HFFc6 (cell line): Measurements from ENCODE around the gene ZBTB17. TPM values are rescaled to one million over a fixed set of nuclear protein-coding genes. Genes with fewer than 3 reads are reported as not detected.

ENCODE experiments used
- DNase-seq: peaks from one replicate; pipeline ENCODE4 v3.0.0-alpha.2; 2018
- H3K27ac Mint-ChIP-seq: 2 replicates; pipeline ENCODE4 v1.8.0; 2020; ENCODE audit warnings: mild to moderate bottlenecking, mixed read lengths
- H3K27me3 Mint-ChIP-seq: 2 replicates; pipeline ENCODE4 v1.8.0; 2021; ENCODE audit warnings: mild to moderate bottlenecking, moderate library complexity, mixed read lengths; ENCODE audit not compliant: insufficient read depth
- H3K36me3 Mint-ChIP-seq: 2 replicates; pipeline ENCODE4 v1.8.0; 2021; ENCODE audit warnings: low read depth, mixed read lengths
- H3K4me1 Mint-ChIP-seq: 2 replicates; pipeline ENCODE4 v1.8.0; 2020; ENCODE audit warnings: low read depth, mixed read lengths
- H3K4me3 Mint-ChIP-seq: 2 replicates; pipeline ENCODE4 v1.8.0; 2020; ENCODE audit warnings: mild to moderate bottlenecking, moderate library complexity, mixed read lengths
- H3K9me3 Mint-ChIP-seq: 2 replicates; pipeline ENCODE4 v1.8.0; 2020; ENCODE audit warnings: mild to moderate bottlenecking, mixed read lengths
- CTCF ChIP-seq: fragments of 200-600 bp; sonication (generic); IDR thresholded peaks from 2 replicates; pipeline ENCODE4 v1.5.0; 2021; ENCODE audit warnings: antibody characterized with exemption, mild to moderate bottlenecking
- total RNA-seq, 6 experiments: library from RNA; stranded (reverse); fragmentation: NEBNext Ultra II Directional; extraction: Animal tissue kit (Norgen Biotek cat#: 25700); gene quantifications; 2 replicates in 1 of 6; 3 replicates in 5 of 6; pipeline ENCODE4 v1.2.3, GENCODE V29; 2021

ZBTB17 gene
- total RNA-seq, 6 experiments from 2014 or later: 22.5 to 25.4 (median 24.1) TPM

DNA sequence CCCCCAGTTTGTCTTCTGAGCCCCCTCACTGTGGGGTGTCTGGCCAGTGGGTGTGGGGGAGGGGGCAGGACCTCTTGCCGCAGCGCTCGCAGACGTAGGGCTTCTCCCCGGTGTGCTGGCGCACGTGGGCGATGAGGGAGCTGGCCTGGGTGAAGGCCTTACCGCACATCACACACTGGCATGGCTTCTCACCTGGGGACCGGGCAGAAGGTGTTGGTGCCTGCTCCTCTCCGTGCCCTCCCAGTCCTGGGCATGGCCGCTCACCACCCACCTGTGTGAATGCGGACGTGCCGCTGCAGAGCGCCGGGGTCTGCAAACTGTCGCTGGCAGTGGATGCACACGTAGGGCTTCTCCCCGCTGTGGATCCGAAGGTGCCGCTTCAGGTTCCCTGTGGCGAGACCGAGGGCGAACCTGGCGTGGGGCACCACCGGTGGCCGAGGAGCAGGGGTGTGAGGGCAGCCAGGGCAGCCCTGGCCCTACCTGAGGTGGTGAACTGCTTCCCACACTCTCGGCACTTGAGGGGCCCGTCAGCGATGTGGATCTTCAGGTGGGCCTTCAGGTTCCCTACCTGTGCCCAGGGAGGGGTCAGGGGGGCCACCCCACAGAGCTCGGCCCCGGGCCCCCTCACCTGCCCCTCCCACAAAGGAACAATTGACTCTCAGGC, 32.4 kb downstream of the ZBTB17 start:
- no peak for DNase-seq
- Mint-ChIP-seq H3K27me3 (peaks cover 7% of the 10 kb centered on the region), H3K4me3 (no peak overlapping the region), H3K27ac (no peak overlapping the region), H3K9me3 (no peaks in the 10 kb centered on the region), H3K4me1 (peaks cover 30% of the 10 kb centered on the region), H3K36me3 (peaks cover 32% of the 10 kb centered on the region; the same call in 1 of the 2 replicates)
- no peak for TF ChIP-seq CTCF

GRCh38 chr1:15942661-15943327, 33.1 kb downstream of the ZBTB17 start:
- Mint-ChIP-seq H3K4me3 (no peak overlapping the region), H3K27me3 (peaks cover 8% of the 10 kb centered on the region), H3K9me3 (no peaks in the 10 kb centered on the region), H3K36me3 (peaks cover 29% of the 10 kb centered on the region), H3K27ac (no peak overlapping the region), H3K4me1 (peaks cover 25% of the 10 kb centered on the region)
- TF ChIP-seq CTCF: no peak
- no peak for DNase-seq

DNA sequence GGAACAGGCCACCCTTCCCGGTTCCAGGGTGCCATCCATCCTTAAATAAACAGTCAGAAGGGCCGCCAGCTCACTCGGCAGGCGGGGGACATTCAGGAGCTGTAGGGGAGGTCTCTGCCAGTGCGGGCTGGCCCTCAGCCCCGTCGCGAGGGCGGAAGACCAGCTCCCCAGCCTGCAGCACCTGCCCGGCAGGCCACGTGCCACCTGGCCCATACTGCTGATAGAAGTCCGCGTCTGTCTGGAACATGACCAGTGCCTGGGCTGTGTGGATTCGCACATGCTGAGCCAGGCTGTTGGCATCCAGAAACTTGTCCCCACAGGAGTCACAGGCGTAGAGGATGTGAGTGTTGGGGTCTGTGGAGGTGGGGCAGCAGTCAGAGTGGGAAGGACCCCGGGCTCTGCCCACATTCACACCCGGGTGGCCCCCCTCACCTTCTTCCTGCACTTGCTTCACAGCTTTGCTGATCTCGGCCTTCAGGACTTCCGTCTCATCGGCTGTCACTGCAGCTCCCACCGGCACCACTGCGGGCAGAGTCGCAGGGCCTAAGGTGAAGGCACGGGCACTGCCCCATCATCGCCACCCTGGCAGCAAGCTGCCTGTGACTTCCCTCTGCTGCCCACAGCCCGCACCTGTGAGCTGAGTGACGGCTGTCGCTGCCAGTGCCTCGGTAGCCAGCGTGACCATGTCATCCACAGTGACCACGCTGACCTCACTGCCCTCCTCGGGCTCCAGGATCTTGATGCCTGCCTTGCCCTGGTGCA, 33.8 kb downstream of the ZBTB17 start:
- Mint-ChIP-seq H3K4me1 (peaks cover 31% of the 10 kb centered on the region), H3K4me3 (no peak overlapping the region), H3K9me3 (no peaks in the 10 kb centered on the region), H3K27me3 (peaks cover 14% of the 10 kb centered on the region), H3K27ac (no peak overlapping the region), H3K36me3 (peaks cover 28% of the 10 kb centered on the region)
- TF ChIP-seq CTCF: no peak
- DNase-seq: no peak

- TF ChIP-seq CTCF: no peak
- H3K27ac Mint-ChIP-seq: no peak overlapping the region
- DNase-seq: no peak
- peaks cover 18% of the 10 kb centered on the region for H3K27me3 Mint-ChIP-seq
- H3K4me3 Mint-ChIP-seq: no peak overlapping the region
- H3K36me3 Mint-ChIP-seq: peaks cover 23% of the 10 kb centered on the region
- no peaks in the 10 kb centered on the region for H3K9me3 Mint-ChIP-seq
- H3K4me1 Mint-ChIP-seq: peaks cover 32% of the 10 kb centered on the region
Observed at GRCh38 chr1:15941044-15941840, 34.7 kb downstream of the ZBTB17 start.
